ENCODE measurements around the gene ZNF792.
A peak's percentile ranks its signal among the peaks of the same experiment; 100 is the strongest.
"Not testable (repeated sequence)": the region's sequence is repeated elsewhere in the genome, so short reads cannot be mapped to it uniquely, and the experiment has no call there.

Gene ZNF792

GRCh38 chr19:34967551-34967950, 3.5 kb upstream of the ZNF792 start:
- no peak for DNase-seq (ENCODE audit: low read depth)
- H3K4me3 ChIP-seq (replicated peaks; ENCODE audit: low read depth, low read length): no peak overlapping the region
- no peak for TF ChIP-seq CTCF (IDR thresholded peaks at IDR 0.05; ENCODE audit: low read length, missing control alignments)

GRCh38 chr19:34965505-34965904, 1.5 kb upstream of the ZNF792 start:
- DNase-seq (ENCODE audit: low read depth); H3K4me3 ChIP-seq (replicated peaks; ENCODE audit: low read depth, low read length): not testable (repeated sequence)

GRCh38 chr19:34964598-34964997, 569 bp upstream of the ZNF792 start:
- H3K4me3 ChIP-seq (replicated peaks; ENCODE audit: low read depth, low read length): no peak overlapping the region
- DNase-seq (ENCODE audit: low read depth): no peak
- no peak for TF ChIP-seq CTCF (IDR thresholded peaks at IDR 0.05; ENCODE audit: low read length, missing control alignments)

GRCh38 chr19:34962687-34963572, 1.1 kb downstream of the ZNF792 start:
- TF ChIP-seq CTCF (IDR thresholded peaks at IDR 0.05; ENCODE audit: low read length, missing control alignments): no peak
- peak overlapping the region; percentile 88 for H3K4me3 ChIP-seq (replicated peaks; ENCODE audit: low read depth, low read length)
- DNase-seq (ENCODE audit: low read depth): peak; percentile 26

GRCh38 chr19:34961775-34962686, 2.0 kb downstream of the ZNF792 start:
- peak overlapping the region; percentile 88 for H3K4me3 ChIP-seq (replicated peaks; ENCODE audit: low read depth, low read length)
- peak; percentile 46 for DNase-seq (ENCODE audit: low read depth)
- TF ChIP-seq CTCF (IDR thresholded peaks at IDR 0.05; ENCODE audit: low read length, missing control alignments): no peak

- H3K4me3 ChIP-seq (replicated peaks; ENCODE audit: low read depth, low read length): peak overlapping the region; percentile 88
- DNase-seq (ENCODE audit: low read depth): no peak
- no peak for TF ChIP-seq CTCF (IDR thresholded peaks at IDR 0.05; ENCODE audit: low read length, missing control alignments)
Measured at GRCh38 chr19:34960940-34961679, 2.9 kb downstream of the ZNF792 start.
